Mucosa of stomach (tissue), 1 donor: Measurements from ENCODE around the gene RAB11B.
A peak's percentile ranks its signal among the peaks of the same experiment; 100 is the strongest.
"Not testable (repeated sequence)": the region's sequence is repeated elsewhere in the genome, so short reads cannot be mapped to it uniquely, and the experiment has no call there.

Experiments
- H3K27me3 ChIP-seq: one replicate; pipeline ENCODE4 v1.7.0; 2013; ENCODE audit warnings: mild to moderate bottlenecking, low read length; ENCODE audit not compliant: control insufficient read depth, insufficient read depth
- H3K36me3 ChIP-seq: one replicate; pipeline ENCODE4 v1.7.0; 2013; ENCODE audit warnings: low read length; ENCODE audit not compliant: control insufficient read depth, insufficient read depth
- H3K4me1 ChIP-seq: one replicate; pipeline ENCODE4 v1.7.0; 2013; ENCODE audit warnings: mild to moderate bottlenecking, low read length; ENCODE audit not compliant: control insufficient read depth, insufficient read depth
- H3K4me3 ChIP-seq: one replicate; pipeline ENCODE4 v1.7.0; 2013; ENCODE audit warnings: low read length
- H3K9ac ChIP-seq: one replicate; pipeline ENCODE4 v1.7.0; 2013; ENCODE audit warnings: mild to moderate bottlenecking, low read length, moderate library complexity
- H3K9me3 ChIP-seq: one replicate; pipeline ENCODE4 v1.7.0; 2013; ENCODE audit warnings: mild to moderate bottlenecking, low read length, moderate library complexity; ENCODE audit not compliant: control insufficient read depth
- donor health status: Pancreatic carcinoma.

RAB11B gene

DNA sequence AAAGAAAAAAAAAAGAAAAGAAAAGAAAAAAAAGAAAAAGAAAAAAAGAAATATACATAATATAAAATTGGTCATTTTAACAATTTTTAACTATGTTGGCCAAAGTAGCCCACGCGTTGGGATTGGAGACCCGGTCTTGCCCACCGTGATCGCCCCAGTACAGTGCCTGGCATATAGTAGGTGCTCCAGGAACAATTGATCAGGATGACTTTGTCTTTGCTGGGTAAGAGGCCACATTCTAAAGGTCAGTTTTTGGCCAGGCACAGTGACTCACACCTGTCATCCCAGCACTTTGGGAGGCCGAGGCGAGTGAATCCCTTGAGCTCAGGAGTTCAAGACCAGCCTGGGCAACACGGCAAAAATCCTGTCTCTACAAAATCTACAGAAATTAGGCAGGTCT is 30.0 kb upstream of the RAB11B start:
- Histone ChIP-seq H3K27me3 (peaks cover 4% of the 10 kb centered on the region), H3K4me1 (peaks cover 31% of the 10 kb centered on the region), H3K9me3 (no peaks in the 10 kb centered on the region), H3K4me3 (no peak overlapping the region), H3K9ac (no peak overlapping the region), H3K36me3 (no peaks in the 10 kb centered on the region)

DNA sequence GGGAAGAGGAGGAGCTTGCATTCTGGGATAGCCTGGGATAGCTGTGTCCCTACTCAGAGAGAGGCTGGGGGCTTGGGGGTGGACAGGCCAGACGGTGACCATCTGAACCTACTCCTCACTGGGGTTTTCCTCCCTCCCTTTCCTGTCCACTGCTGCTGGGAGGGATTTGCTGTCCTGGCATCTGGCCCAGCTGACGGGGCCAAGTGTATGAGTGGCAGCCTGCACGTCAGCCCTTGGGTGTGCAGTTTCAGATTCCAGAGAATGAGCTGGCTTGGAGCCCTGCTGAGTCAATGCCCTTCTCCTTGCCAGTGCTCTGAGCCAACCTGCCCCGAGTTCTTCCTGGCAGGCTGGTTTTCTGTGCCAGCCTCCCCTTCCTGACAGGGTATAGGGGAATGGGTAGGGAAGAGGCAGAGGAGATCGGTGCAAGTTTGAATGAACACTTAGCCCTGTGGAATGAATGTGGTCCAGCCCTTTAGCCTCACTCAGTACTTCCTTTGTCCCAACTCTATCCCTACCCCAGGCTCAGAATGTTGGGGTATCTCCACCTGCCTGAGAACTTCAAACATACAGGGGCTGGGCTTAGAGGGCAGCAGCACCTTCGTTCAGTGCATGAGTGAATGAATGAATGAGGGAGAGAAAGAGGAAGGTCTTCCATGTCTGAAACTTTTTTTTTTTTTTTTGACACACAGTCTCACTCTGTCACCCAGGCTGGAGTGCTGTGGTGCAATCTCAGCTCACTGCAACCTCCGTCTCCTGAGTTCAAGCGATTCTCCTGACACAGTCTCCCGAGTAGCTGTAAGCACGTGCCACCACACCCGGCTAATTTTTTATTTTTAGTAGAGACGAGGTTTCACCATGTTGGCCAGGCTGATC is 28.0 kb upstream of the RAB11B start:
- H3K4me1 ChIP-seq: peaks cover 29% of the 10 kb centered on the region
- no peaks in the 10 kb centered on the region for H3K36me3 ChIP-seq
- peak overlapping the region; percentile 65 for H3K9ac ChIP-seq
- no peaks in the 10 kb centered on the region for H3K9me3 ChIP-seq
- peaks cover 20% of the 10 kb centered on the region for H3K27me3 ChIP-seq
- H3K4me3 ChIP-seq: peak overlapping the region; percentile 41

DNA sequence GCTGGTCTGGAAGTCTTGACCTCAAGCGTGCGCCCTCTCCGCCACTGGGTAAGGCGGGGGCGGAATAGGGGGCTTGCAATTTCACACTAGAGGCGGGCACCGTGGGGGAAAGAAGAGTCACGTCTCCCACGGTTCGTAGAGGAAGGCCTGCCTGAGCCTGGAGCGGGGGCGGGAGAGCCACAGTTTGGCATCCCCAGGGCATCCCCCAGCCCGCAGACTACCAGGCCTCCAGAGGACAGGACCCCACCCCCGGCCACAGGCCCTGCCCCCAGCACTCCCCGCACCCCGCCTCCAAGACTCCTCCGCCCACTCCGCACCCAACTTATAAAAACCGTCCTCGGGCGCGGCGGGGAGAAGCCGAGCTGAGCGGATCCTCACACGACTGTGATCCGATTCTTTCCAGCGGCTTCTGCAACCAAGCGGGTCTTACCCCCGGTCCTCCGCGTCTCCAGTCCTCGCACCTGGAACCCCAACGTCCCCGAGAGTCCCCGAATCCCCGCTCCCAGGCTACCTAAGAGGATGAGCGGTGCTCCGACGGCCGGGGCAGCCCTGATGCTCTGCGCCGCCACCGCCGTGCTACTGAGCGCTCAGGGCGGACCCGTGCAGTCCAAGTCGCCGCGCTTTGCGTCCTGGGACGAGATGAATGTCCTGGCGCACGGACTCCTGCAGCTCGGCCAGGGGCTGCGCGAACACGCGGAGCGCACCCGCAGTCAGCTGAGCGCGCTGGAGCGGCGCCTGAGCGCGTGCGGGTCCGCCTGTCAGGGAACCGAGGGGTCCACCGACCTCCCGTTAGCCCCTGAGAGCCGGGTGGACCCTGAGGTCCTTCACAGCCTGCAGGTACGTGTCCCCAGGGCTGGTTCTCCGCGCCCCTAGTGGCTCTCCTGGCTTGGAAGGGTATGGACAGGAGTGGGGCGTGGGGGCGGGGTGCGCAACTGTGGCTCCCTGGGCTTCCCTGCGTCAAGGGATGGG is 26.1 kb upstream of the RAB11B start, which contains the start of gene ANGPTL4:
Gene ANGPTL4, plus strand, starts transcription at position 353 of the 969 bp plus-strand sequence. Its CDS starts 167 bp downstream, at position 520.
- Histone ChIP-seq H3K4me1 (peaks cover 41% of the 10 kb centered on the region), H3K27me3 (peaks cover 24% of the 10 kb centered on the region), H3K36me3 (no peaks in the 10 kb centered on the region), H3K4me3 (peak within 1 kb of the TSS; percentile 36), H3K9me3 (no peaks in the 10 kb centered on the region), H3K9ac (peak within 1 kb of the TSS; percentile 47)

DNA sequence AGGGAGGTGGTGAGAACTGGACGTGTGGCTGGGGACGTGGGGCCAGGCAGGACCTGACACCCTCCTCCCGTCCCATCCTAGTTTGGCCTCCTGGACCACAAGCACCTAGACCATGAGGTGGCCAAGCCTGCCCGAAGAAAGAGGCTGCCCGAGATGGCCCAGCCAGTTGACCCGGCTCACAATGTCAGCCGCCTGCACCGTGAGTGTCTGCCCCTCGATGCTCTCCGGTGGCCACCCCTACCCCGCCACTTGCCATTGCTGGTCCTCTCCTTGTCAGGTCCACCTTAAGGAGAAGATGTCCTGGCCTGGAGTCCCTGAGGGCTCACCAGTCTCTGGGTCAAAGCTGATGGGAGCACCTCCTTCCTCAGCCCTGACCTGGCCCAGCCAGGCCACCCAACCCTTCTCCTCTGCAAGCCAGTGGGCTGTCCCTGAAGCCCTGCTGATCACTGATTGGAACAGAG is 24.0 kb upstream of the RAB11B start:
- Histone ChIP-seq H3K9me3 (no peaks in the 10 kb centered on the region), H3K4me1 (peaks cover 51% of the 10 kb centered on the region), H3K27me3 (peaks cover 24% of the 10 kb centered on the region), H3K4me3 (no peak overlapping the region), H3K36me3 (no peaks in the 10 kb centered on the region), H3K9ac (no peak overlapping the region)

DNA sequence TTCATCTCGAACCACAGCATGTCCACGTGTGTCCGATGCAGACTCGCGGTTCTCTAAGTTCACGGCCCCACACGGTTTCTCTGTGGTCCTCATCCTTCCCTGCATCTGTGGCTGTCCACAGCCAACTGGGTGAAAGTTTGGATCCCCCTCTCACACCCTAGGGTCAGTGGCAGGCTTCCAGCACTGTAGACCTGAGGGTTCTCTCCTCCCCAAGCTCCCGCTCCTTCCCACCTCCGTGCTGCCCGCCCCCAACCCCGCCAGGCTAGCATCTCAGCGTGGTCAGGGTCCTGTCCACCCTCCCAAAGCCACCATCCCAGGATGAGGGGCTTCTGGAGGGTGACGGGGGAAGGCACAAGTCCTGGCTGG is 23.2 kb upstream of the RAB11B start:
- H3K9me3 ChIP-seq: no peaks in the 10 kb centered on the region
- H3K9ac ChIP-seq: no peak overlapping the region
- H3K4me3 ChIP-seq: no peak overlapping the region
- no peaks in the 10 kb centered on the region for H3K36me3 ChIP-seq
- peaks cover 24% of the 10 kb centered on the region for H3K27me3 ChIP-seq
- H3K4me1 ChIP-seq: peaks cover 50% of the 10 kb centered on the region

DNA sequence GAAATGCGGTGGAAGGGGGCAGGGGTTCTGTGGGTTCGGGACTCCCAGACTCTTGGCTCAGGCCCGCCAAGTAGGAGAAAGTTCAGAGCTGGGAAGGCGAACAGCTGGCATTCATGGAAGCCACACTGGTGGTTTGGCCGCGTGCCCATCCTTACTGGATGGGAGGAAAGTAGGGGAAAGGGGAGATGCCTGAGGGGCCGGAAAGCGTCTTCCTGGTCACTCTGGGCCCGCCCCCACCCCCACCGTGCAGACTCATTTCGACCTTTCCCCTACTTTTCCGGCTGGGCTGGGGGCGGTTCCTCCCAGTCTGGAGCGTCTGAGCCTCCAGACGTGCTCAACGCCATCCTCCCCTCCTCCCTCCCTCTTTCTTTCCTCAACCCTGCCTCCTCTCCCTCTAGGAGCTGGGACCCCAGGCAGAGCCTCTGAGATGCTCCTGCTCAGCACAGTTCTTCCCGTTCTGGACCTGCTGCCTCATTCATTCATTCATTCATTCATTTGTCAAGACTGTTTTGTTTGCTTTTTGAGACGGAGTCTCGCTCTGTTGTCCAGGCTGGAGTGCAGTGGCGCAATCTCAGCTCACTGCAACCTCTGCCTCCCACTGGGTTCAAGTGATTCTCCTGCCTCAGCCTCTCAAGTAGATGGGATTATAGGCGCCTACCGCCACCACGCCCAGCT is 22.7 kb upstream of the RAB11B start:
- no peaks in the 10 kb centered on the region for H3K9me3 ChIP-seq
- no peaks in the 10 kb centered on the region for H3K36me3 ChIP-seq
- H3K27me3 ChIP-seq: peaks cover 24% of the 10 kb centered on the region
- no peak overlapping the region for H3K9ac ChIP-seq
- H3K4me3 ChIP-seq: no peak overlapping the region
- peaks cover 46% of the 10 kb centered on the region for H3K4me1 ChIP-seq

DNA sequence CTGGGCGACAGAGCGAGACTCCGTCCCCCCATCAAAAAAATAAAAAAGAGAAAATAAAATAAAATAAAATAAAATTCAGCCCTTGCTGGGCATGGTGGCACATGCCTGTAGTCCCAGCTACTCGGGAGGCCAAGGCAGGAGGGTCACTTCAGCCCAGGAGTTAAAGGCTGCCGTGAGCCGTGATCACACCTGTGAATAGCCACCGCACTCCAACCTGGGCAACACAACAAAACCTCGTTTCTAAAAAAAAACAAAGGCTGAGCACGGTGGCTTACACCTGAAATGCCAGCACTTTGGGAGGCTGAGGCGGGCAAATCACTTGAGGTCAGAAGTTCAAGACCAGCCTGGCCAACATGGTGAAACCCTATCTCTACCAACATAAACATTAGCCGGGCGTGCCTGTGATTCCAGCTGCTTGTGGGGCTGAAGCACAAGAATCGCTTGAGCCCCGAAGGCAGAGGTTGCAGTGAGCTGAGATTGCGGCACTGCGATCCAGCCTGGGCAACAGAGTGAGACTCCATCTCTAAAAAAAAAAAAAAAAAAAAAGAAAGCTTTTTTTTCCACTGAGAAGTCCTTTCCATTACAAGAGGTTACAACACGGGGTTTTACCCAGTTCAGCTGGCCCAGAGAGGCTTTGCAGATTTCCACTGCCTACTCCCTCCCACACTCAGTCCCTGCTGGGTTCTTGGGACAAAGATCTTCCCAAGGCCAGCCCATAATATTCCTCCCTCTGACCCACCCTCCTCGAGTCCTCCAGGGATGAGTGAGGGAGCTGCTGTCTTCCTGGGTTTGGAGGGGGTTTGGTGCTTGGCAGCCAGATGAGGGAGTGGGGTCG is 19.8 kb upstream of the RAB11B start:
- H3K4me3 ChIP-seq: no peak overlapping the region
- H3K9me3 ChIP-seq: no peaks in the 10 kb centered on the region
- H3K4me1 ChIP-seq: peaks cover 40% of the 10 kb centered on the region
- no peak overlapping the region for H3K9ac ChIP-seq
- H3K27me3 ChIP-seq: peaks cover 20% of the 10 kb centered on the region
- no peaks in the 10 kb centered on the region for H3K36me3 ChIP-seq

DNA sequence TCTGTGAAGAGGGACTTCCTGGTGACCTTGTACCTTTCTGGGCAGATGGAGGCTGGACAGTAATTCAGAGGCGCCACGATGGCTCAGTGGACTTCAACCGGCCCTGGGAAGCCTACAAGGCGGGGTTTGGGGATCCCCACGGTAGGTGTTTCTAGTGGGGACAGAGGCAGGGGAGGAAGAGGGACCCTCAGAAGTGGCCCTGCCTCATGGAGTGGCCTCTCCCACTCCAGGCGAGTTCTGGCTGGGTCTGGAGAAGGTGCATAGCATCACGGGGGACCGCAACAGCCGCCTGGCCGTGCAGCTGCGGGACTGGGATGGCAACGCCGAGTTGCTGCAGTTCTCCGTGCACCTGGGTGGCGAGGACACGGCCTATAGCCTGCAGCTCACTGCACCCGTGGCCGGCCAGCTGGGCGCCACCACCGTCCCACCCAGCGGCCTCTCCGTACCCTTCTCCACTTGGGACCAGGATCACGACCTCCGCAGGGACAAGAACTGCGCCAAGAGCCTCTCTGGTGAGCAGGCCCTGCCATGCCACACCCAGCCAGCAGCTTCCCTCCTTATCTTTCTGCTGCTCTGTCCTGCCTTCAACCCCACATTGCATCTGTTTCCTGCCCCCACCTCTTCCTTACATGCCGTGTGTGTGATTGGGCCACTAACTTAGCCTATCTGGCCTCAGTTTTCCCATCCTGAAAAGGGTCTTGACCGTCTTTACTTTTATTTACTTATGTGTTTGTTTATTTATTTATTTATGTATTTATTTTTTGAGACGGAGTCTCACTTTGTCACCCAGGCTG is 19.0 kb upstream of the RAB11B start:
- no peaks in the 10 kb centered on the region for H3K9me3 ChIP-seq
- H3K4me3 ChIP-seq: no peak overlapping the region
- no peaks in the 10 kb centered on the region for H3K36me3 ChIP-seq
- H3K4me1 ChIP-seq: peaks cover 40% of the 10 kb centered on the region
- peaks cover 11% of the 10 kb centered on the region for H3K27me3 ChIP-seq
- no peak overlapping the region for H3K9ac ChIP-seq

DNA sequence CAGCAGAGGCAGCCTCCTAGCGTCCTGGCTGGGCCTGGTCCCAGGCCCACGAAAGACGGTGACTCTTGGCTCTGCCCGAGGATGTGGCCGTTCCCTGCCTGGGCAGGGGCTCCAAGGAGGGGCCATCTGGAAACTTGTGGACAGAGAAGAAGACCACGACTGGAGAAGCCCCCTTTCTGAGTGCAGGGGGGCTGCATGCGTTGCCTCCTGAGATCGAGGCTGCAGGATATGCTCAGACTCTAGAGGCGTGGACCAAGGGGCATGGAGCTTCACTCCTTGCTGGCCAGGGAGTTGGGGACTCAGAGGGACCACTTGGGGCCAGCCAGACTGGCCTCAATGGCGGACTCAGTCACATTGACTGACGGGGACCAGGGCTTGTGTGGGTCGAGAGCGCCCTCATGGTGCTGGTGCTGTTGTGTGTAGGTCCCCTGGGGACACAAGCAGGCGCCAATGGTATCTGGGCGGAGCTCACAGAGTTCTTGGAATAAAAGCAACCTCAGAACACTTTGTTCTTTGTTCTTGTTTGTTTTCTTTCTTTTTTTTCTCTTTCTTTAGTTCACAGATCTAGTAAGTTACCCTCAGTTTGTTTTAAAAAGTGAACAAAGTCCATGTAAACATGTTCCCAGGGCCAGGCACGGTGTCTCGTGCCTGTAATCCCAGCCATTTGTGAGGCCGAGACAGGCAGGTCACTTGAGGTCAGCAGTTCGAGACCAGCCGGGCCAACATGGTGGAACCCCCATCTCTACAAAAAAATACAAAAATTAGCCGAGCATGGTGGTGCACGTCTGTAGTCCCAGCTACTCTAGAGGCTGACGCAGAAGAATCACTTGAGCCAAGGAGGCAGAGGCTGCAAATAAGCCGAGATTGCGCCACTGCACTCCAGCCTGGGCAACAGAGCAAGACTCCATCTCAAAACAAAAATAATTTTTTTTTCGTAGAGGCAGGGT is 16.0 kb upstream of the RAB11B start:
- H3K4me1 ChIP-seq: peaks cover 24% of the 10 kb centered on the region
- no peaks in the 10 kb centered on the region for H3K36me3 ChIP-seq
- no peak overlapping the region for H3K4me3 ChIP-seq
- no peaks in the 10 kb centered on the region for H3K27me3 ChIP-seq
- H3K9me3 ChIP-seq: no peaks in the 10 kb centered on the region
- H3K9ac ChIP-seq: no peak overlapping the region

DNA sequence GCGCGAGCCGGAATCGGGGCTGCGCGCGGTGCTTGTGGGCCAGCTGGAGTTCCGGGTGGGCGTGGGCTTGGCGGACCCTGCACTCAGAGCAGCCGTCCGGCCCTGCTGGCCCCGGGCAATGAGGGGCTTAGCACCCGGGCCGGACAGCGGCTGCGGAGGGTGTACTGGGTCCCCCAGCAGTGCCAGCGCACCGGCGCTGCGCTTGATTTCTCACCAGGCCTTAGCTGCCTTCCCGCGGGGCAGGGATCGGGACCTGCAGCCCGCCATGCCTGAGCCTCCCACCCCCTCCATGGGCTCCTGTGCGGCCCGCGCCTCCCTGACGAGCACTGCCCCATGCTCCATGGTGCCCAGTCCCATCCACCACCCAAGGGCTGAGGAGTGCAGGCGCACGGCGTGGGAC is 14.4 kb upstream of the RAB11B start:
- H3K27me3 ChIP-seq, H3K9me3 ChIP-seq, H3K4me3 ChIP-seq, H3K9ac ChIP-seq, H3K36me3 ChIP-seq: not testable (repeated sequence)
- peaks cover 18% of the 10 kb centered on the region for H3K4me1 ChIP-seq
